Chondrocyte (in vitro differentiated cells): Measurements from ENCODE around the gene CMKLR1. TPM values are rescaled to one million over a fixed set of nuclear protein-coding genes. Genes with fewer than 3 reads are reported as not detected.

Source experiments
- DNase-seq: peaks from one replicate; pipeline ENCODE4 v3.0.0; 2021; ENCODE audit warnings: mixed read lengths, low spot score
- H3K27ac Mint-ChIP-seq: one replicate; pipeline ENCODE4 v1.8.0; 2021; ENCODE audit warnings: mild to moderate bottlenecking, moderate library complexity, mixed read lengths; ENCODE audit not compliant: unreplicated experiment
- H3K27me3 Mint-ChIP-seq: 2 replicates; pipeline ENCODE4 v1.8.0; 2021; ENCODE audit warnings: low read depth, mixed read lengths
- H3K36me3 Mint-ChIP-seq: 2 replicates; pipeline ENCODE4 v1.8.0; 2021; ENCODE audit warnings: low read depth, mixed read lengths
- H3K4me1 Mint-ChIP-seq: 2 replicates; pipeline ENCODE4 v1.8.0; 2021; ENCODE audit warnings: low read depth, mild to moderate bottlenecking, mixed read lengths
- H3K4me3 Mint-ChIP-seq: one replicate; pipeline ENCODE4 v1.8.0; 2021; ENCODE audit warnings: mild to moderate bottlenecking, moderate library complexity, mixed read lengths; ENCODE audit not compliant: unreplicated experiment
- H3K9me3 Mint-ChIP-seq: 2 replicates; pipeline ENCODE4 v1.8.0; 2021; ENCODE audit warnings: low read depth, mixed read lengths
- total RNA-seq: library from RNA; stranded (reverse); gene quantifications from 3 replicates; pipeline ENCODE4 v1.2.1, GENCODE V29; 2021
- TF ChIP-seq, protein P1 (sequence below): fragments of 200-600 bp; sonication (generic); IDR thresholded peaks from 2 replicates; pipeline ENCODE4 v1.5.0; 2021; ENCODE audit warnings: antibody characterized with exemption, mild to moderate bottlenecking, moderate library complexity

The CMKLR1 gene
- total RNA-seq, 1 donor from 2014 or later: 31.2 TPM

DNA sequence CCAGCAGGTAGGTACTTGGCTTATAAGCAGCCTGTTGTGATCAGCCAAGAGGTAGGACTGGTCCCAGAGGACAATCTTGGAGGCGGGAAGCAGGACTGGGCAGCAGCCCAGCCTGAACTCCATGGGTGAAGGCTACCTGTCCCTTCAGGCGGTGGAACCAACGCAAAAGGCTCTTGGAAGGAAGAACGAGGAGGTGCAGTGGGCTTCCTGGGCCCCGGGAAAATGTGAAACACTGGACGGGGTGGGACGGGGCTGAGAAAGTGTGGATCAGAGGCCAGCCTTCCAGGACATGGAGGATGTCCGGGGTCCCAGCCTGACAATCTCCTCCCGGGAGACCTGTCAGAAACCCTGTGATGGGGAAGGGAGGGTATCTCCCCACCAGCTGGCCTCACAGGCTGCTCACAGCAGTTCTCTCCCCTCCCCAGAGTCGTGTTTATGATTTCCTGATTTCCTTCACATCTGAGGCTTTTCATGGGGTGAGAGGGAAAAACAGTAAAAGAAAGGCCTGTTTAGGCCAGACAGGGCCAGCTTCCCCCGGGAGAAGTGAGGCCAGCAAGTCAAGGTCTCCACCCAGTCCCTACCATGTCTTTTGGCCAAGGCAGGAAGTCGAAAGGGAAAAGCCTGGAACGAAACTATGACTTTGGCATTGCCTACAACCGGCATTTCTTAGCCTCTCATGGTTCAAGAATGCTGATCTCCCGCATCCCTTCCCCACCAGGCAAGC, 11.3 kb downstream of the CMKLR1 start:
- no peak overlapping the region for H3K4me3 Mint-ChIP-seq
- no peaks in the 10 kb centered on the region for H3K27me3 Mint-ChIP-seq
- TF ChIP-seq, protein P1, sequence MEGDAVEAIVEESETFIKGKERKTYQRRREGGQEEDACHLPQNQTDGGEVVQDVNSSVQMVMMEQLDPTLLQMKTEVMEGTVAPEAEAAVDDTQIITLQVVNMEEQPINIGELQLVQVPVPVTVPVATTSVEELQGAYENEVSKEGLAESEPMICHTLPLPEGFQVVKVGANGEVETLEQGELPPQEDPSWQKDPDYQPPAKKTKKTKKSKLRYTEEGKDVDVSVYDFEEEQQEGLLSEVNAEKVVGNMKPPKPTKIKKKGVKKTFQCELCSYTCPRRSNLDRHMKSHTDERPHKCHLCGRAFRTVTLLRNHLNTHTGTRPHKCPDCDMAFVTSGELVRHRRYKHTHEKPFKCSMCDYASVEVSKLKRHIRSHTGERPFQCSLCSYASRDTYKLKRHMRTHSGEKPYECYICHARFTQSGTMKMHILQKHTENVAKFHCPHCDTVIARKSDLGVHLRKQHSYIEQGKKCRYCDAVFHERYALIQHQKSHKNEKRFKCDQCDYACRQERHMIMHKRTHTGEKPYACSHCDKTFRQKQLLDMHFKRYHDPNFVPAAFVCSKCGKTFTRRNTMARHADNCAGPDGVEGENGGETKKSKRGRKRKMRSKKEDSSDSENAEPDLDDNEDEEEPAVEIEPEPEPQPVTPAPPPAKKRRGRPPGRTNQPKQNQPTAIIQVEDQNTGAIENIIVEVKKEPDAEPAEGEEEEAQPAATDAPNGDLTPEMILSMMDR: no peak
- DNase-seq: peak; percentile 55
- H3K36me3 Mint-ChIP-seq: peaks cover 39% of the 10 kb centered on the region
- H3K4me1 Mint-ChIP-seq: peaks cover 33% of the 10 kb centered on the region
- H3K27ac Mint-ChIP-seq: no peak overlapping the region
- peaks cover 3% of the 10 kb centered on the region for H3K9me3 Mint-ChIP-seq

DNA sequence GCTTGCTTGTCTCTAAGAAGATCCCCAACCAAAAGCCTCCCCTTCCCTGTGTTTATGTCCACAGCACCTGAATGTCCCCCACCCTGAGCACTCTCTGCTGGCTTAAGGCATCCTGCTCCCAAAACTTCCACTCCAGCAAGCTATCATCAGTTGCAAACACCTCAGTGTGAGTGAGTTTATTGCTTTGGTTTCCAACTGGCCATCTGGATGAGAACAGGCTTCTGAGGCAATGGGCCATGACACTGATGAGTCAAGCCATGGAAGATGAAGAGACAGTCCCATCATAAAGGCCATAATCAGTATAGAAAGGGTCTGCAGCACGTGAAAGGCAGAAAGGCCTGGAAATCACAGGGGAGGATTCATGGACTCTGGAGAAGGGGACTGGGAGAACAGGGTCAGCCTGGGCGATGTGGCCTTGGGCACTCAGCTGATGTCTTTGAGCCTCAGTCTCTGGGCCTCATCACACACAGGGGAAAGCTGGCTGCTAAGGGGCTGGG, 12.8 kb downstream of the CMKLR1 start:
- peak; percentile 34 for DNase-seq
- H3K4me1 Mint-ChIP-seq: peaks cover 34% of the 10 kb centered on the region
- TF ChIP-seq, protein P1: no peak
- H3K9me3 Mint-ChIP-seq: peaks cover 3% of the 10 kb centered on the region
- no peaks in the 10 kb centered on the region for H3K27me3 Mint-ChIP-seq
- no peak overlapping the region for H3K27ac Mint-ChIP-seq
- peaks cover 46% of the 10 kb centered on the region for H3K36me3 Mint-ChIP-seq
- H3K4me3 Mint-ChIP-seq: no peak overlapping the region

DNA sequence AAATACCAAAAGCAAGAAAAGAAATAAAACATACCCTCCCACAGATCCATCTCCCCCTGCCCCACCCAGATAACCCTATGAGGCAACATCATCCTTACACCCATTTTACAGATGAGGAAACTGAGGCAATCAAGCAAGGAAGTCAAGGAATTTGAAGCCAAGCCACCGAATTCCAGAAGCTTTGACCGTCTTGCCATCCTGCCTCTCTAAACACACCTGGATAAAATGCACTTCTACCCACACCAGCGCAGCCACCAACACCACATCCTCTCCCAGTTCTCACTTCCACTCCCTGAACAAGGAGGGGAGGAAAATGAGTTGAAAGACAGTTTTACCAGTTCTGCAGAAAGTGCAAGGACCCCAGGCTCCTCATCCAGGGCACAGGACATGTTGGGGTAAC, 13.6 kb downstream of the CMKLR1 start:
- Mint-ChIP-seq H3K27ac (no peak overlapping the region), H3K36me3 (peaks cover 43% of the 10 kb centered on the region), H3K4me1 (peaks cover 33% of the 10 kb centered on the region), H3K9me3 (peaks cover 3% of the 10 kb centered on the region), H3K27me3 (no peaks in the 10 kb centered on the region), H3K4me3 (no peak overlapping the region)
- DNase-seq: no peak
- TF ChIP-seq, protein P1: no peak

DNA sequence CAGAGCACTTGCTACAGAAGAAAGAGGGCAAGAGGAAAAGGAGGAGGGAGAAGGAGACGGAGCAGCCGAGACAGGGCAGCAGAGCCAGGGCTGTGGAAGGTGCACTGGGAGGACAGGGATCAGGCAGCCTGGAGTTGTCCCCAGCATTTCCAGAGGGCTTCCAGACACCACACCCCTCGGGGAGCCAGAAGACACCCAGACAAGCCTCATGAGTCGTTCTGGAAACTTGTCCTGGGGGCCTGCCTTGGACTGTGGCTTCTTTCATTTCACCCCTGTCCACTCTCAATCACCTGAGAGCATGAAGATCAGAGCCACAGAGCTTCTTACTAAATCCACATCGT, 14.1 kb downstream of the CMKLR1 start:
- TF ChIP-seq, protein P1: no peak
- no peaks in the 10 kb centered on the region for H3K27me3 Mint-ChIP-seq
- H3K36me3 Mint-ChIP-seq: peaks cover 40% of the 10 kb centered on the region
- peaks cover 2% of the 10 kb centered on the region for H3K9me3 Mint-ChIP-seq
- H3K4me3 Mint-ChIP-seq: no peak overlapping the region
- peak; percentile 60 for DNase-seq
- H3K4me1 Mint-ChIP-seq: peaks cover 31% of the 10 kb centered on the region
- H3K27ac Mint-ChIP-seq: no peak overlapping the region

DNA sequence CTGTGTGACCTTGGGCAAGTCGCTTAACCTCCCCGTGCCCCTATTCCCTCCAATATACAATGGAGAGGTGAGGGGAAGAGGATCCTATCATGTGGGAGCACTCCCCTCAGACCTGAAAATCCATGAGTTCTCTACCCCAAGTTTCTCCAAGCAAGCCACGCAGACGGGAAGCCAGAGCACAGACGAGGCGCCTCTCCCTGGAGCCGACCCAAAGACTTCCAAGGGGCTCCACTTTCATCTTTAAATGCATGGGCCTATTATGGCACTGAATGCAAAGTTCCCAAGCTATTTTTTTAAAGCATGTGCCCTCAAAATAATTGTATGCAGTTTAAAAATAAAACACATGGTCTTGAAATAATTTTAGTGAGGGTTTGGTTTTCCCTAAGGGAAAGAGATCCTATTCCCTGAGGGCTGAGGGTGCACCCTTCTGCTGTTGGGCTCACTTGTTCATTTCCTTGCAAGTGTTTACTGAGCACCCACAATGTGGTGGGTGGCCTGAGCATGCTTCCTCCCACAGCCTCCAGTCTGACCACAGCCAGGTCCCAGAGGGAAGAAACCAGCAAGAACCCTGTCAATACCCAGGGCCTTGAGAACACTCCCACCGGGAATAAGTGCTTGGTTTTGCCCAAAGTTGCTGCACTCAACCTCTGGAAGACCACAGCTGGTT, 14.6 kb downstream of the CMKLR1 start:
- no peaks in the 10 kb centered on the region for H3K9me3 Mint-ChIP-seq
- H3K27ac Mint-ChIP-seq: no peak overlapping the region
- no peak overlapping the region for H3K4me3 Mint-ChIP-seq
- peaks cover 36% of the 10 kb centered on the region for H3K4me1 Mint-ChIP-seq
- peak; percentile 40 for DNase-seq
- peaks cover 36% of the 10 kb centered on the region for H3K36me3 Mint-ChIP-seq
- H3K27me3 Mint-ChIP-seq: no peaks in the 10 kb centered on the region
- TF ChIP-seq, protein P1: no peak
